Gastrocnemius medialis (tissue), 4 donors: Measurements from ENCODE around the gene RAB13.
"Not testable (repeated sequence)": the region's sequence is repeated elsewhere in the genome, so short reads cannot be mapped to it uniquely, and the experiment has no call there.

Experiments
- CTCF ChIP-seq, 5 experiments: fragments of 450-650 bp in 3 of 5; fragments of 200-600 bp in 2 of 5; sonication (generic) in 2 of 5; IDR thresholded peaks in 4 of 5; conservative IDR thresholded peaks in 1 of 5; 1 replicate in 4 of 5; 2 replicates in 1 of 5; pipeline ENCODE4 v1.5.1; 2016 to 2019; ENCODE audit warnings: antibody characterized with exemption in 5 of 5, mild to moderate bottlenecking in 3 of 5, moderate library complexity in 3 of 5
- POLR2A ChIP-seq, 2 donors: fragments of 450-650 bp; IDR thresholded peaks; one replicate each; pipeline ENCODE4 v1.6.1; 2017; ENCODE audit warnings: antibody characterized with exemption in 2 of 2, mild to moderate bottlenecking in 2 of 2, moderate library complexity in 2 of 2

- TF ChIP-seq CTCF (IDR thresholded peaks at IDR 0.05 in 4 of 5, conservative IDR thresholded peaks at IDR 0.05 in 1 of 5); POLR2A (IDR thresholded peaks at IDR 0.05): not testable (repeated sequence)
Observed at GRCh38 chr1:153996882-153997281, 10.7 kb upstream of the RAB13 start.
